ENCODE measurements around the gene SPIRE1.
"Not testable (repeated sequence)": the region's sequence is repeated elsewhere in the genome, so short reads cannot be mapped to it uniquely, and the experiment has no call there.

SPIRE1 gene

DNA sequence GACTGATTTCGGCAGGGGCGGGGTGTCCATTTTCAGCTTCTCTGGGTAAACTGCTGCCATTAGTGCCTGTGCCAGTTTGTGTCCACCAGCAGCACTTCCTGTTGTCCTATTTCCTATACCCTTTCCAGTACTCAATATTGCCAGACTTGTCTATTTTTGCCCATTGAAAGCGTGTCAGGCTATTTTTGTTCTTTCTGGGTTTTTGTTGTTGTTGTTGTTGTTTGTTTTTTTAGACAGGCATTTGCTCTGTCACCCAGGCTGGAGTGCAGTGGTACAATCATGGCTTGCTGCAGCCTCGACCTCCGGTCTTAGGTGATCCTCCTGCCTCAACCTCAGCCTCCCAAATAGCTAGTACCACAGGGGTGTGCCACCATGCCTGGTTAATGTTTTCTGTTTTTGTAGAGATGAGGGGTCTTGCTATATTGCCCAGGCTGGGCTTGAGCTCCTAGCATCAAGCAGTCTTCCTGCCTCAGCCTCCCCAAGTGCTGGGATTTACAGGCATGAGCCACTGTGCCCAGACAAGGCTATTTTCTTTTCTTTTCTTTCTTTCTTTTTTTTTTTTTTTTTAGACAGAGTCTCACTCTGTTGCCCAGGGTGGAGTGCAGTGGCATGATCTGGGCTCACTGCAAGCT lies 241.7 kb downstream of the SPIRE1 start:
- Histone ChIP-seq H3K9me3 (ENCODE audit: control insufficient read depth, insufficient read depth, low read depth, low read length) (no peaks in the 10 kb centered on the region), H3K27me3 (ENCODE audit: control insufficient read depth, insufficient read depth, low read length) (no peaks in the 10 kb centered on the region), H3K36me3 (ENCODE audit: control insufficient read depth, insufficient read depth, low read length) (no peaks in the 10 kb centered on the region), H3K9ac (ENCODE audit: low read length) (no peak overlapping the region), H3K4me3 (ENCODE audit: low read depth, low read length) (no peak overlapping the region), H3K4me1 (ENCODE audit: control insufficient read depth, insufficient read depth, low read length) (peaks cover 12% of the 10 kb centered on the region), H3K27ac (ENCODE audit: low read depth, low read length) (no peak overlapping the region)

DNA sequence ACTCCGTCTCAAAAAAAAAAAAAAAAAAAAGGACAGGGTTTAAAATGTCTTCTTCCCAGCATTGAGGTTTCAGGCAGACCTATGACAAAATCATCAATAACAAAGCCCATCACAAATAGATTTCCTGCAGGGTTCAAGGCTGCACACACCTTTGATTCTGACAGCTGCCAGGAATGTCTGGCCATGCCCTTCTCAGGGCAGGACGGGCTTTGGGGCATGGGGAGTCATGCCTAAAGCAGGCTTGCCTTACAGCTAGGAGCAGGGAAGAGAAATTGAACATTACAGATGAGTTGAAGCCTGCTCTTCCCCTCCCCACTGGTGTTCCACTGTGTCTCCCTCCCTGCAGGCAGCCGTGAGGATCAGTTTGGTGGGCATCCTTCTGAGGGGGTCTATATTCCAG lies 246.5 kb downstream of the SPIRE1 start:
- H3K4me3 ChIP-seq (ENCODE audit: low read depth, low read length), result no peak overlapping the region
- no peak overlapping the region for H3K9ac ChIP-seq (ENCODE audit: low read length)
- no peaks in the 10 kb centered on the region for H3K9me3 ChIP-seq (ENCODE audit: control insufficient read depth, insufficient read depth, low read depth, low read length)
- H3K4me1 ChIP-seq (ENCODE audit: control insufficient read depth, insufficient read depth, low read length), result peaks cover 16% of the 10 kb centered on the region
- peaks cover 10% of the 10 kb centered on the region for H3K27me3 ChIP-seq (ENCODE audit: control insufficient read depth, insufficient read depth, low read length)
- H3K36me3 ChIP-seq (ENCODE audit: control insufficient read depth, insufficient read depth, low read length), result no peaks in the 10 kb centered on the region
- no peak overlapping the region for H3K27ac ChIP-seq (ENCODE audit: low read depth, low read length)

DNA sequence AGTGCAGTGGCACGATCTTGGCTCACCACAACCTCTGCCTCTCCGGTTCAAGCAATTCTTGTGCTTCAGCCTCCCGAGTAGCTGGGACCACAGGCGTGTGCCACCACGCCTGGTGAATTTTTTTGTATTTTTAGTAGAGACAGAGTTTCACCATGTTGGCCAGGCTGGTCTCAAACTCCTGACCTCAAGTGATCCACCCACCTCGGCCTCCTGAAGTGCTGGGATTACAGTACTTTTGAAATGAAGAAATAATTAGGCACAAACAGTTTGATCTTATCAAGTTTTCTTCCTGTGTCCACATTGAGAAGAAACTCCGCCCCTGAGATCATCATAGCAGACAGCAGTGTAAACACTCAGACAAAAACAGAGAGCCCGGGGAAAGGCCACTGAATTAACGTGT lies 247.2 kb downstream of the SPIRE1 start:
- Histone ChIP-seq H3K4me1 (ENCODE audit: control insufficient read depth, insufficient read depth, low read length) (peaks cover 13% of the 10 kb centered on the region), H3K27me3 (ENCODE audit: control insufficient read depth, insufficient read depth, low read length) (peaks cover 17% of the 10 kb centered on the region)
- not testable (repeated sequence) for H3K27ac ChIP-seq (ENCODE audit: low read depth, low read length); H3K36me3 ChIP-seq (ENCODE audit: control insufficient read depth, insufficient read depth, low read length); H3K9ac ChIP-seq (ENCODE audit: low read length); H3K9me3 ChIP-seq (ENCODE audit: control insufficient read depth, insufficient read depth, low read depth, low read length); H3K4me3 ChIP-seq (ENCODE audit: low read depth, low read length)

DNA sequence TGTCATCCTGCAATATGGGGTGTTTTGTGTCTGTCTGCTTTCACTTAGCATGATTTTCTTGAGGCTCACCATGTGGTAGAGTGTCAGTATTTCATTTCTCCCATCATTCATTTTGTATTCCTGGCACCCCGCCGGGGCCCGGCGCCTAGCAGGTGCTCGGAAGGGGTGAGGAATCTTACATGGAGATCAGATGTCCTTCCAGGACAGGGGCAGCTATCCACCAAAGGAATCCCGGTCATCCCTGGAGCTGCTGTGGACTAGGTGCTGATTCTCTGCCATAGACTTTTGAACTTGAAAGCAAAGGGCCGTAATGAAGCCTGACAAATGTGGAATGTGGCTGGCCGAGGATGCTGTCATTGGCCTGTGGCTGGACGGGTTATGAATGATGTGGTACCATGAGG lies 247.8 kb downstream of the SPIRE1 start:
- Histone ChIP-seq H3K27me3 (ENCODE audit: control insufficient read depth, insufficient read depth, low read length) (peaks cover 23% of the 10 kb centered on the region), H3K9me3 (ENCODE audit: control insufficient read depth, insufficient read depth, low read depth, low read length) (no peaks in the 10 kb centered on the region), H3K27ac (ENCODE audit: low read depth, low read length) (no peak overlapping the region), H3K9ac (ENCODE audit: low read length) (no peak overlapping the region), H3K4me3 (ENCODE audit: low read depth, low read length) (no peak overlapping the region), H3K4me1 (ENCODE audit: control insufficient read depth, insufficient read depth, low read length) (peaks cover 9% of the 10 kb centered on the region), H3K36me3 (ENCODE audit: control insufficient read depth, insufficient read depth, low read length) (no peaks in the 10 kb centered on the region)

DNA sequence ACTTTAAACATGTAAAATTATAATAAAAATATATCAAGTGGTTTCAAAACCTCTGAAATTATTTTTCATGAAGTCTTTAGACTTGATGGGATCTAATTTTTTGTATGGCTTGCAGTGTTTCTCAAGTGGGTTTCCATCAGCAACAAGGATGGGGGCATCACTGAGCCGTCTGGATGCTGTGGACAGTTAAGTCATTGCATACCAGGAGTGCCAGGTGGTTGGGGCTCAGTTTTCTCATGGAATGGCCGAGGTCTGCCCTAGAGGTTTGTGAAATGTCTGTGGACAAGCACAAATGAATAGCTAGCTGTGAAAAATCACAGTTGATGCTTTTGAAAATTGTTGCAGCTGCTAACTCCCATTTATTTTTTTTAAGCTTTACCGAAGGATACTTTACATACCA lies 248.4 kb downstream of the SPIRE1 start:
- H3K9ac ChIP-seq (ENCODE audit: low read length), result no peak overlapping the region
- H3K4me1 ChIP-seq (ENCODE audit: control insufficient read depth, insufficient read depth, low read length), result peaks cover 9% of the 10 kb centered on the region
- H3K27ac ChIP-seq (ENCODE audit: low read depth, low read length), result no peak overlapping the region
- no peaks in the 10 kb centered on the region for H3K36me3 ChIP-seq (ENCODE audit: control insufficient read depth, insufficient read depth, low read length)
- peaks cover 27% of the 10 kb centered on the region for H3K27me3 ChIP-seq (ENCODE audit: control insufficient read depth, insufficient read depth, low read length)
- H3K4me3 ChIP-seq (ENCODE audit: low read depth, low read length), result no peak overlapping the region
- H3K9me3 ChIP-seq (ENCODE audit: control insufficient read depth, insufficient read depth, low read depth, low read length), result no peaks in the 10 kb centered on the region

DNA sequence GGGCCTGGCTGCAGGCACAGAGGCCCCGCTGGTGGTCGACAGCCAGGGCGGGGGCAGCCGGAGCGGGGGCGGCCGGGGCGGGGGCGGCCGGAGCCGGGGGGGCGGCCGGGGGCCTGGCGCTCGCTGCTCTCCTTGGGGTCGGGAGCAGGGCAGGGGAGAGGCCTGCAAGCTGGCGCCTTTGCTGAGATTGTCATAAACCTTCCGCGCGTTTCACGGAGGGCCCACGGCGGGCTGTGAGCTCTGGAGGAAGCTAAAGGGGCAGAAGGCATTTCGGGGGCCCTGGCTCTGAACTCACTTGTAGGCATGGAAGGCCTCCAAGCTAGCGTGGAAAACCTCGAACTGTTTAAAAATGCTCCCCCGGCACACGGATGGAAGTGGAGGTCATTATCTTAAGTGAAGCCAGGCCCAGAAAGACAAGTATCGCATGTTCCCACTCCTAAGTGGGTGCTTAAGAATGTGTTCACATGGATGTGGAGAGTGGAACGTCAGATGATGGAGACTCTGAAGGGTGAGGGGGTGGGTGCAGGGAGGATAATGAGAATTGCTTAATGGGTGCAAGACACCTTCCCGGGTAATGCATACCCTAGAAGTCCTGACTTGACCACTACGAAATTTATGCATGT lies 249.5 kb downstream of the SPIRE1 start:
- Histone ChIP-seq H3K9me3 (ENCODE audit: control insufficient read depth, insufficient read depth, low read depth, low read length) (no peaks in the 10 kb centered on the region), H3K27ac (ENCODE audit: low read depth, low read length) (no peak overlapping the region), H3K4me1 (ENCODE audit: control insufficient read depth, insufficient read depth, low read length) (peaks cover 9% of the 10 kb centered on the region), H3K27me3 (ENCODE audit: control insufficient read depth, insufficient read depth, low read length) (peaks cover 27% of the 10 kb centered on the region), H3K36me3 (ENCODE audit: control insufficient read depth, insufficient read depth, low read length) (no peaks in the 10 kb centered on the region), H3K4me3 (ENCODE audit: low read depth, low read length) (peak overlapping the region; percentile 71), H3K9ac (ENCODE audit: low read length) (peak overlapping the region; percentile 80)

DNA sequence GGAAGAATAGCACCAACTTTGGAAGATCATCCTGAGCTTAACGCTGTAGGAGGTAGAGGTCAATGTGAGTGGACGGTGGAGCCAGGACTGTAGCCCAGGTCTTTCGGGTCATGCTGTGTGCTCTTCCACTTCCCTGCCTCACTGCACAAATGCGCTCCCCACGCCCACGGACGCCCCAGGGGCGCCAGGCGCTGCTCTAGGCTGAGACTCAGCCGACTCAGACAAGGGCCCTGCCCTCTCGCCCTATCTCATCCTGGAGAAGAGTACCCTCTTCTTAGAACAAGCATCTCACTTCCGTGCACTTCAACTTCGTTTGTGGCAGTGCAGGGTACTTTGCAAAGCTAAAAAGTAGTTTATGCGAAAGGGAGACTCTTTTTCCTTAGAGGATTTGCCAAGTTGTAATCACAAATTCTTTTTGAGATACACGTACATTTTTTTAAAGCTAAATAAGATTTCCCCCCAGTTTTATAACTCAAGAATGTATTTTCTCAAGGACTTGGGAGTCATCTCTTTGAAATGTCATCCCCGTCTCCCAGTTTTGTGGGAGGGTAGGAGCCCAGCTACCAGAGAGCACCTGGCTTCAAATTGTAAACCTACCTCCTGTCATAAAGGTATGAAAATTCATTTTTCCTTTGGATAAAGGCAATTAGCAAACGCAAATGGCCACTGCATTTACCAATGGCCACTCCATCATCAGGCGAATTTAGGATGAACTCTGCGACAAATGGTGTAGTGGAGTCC lies 251.4 kb downstream of the SPIRE1 start:
- no peak overlapping the region for H3K27ac ChIP-seq (ENCODE audit: low read depth, low read length)
- H3K9ac ChIP-seq (ENCODE audit: low read length), result no peak overlapping the region
- no peak overlapping the region for H3K4me3 ChIP-seq (ENCODE audit: low read depth, low read length)
- H3K9me3 ChIP-seq (ENCODE audit: control insufficient read depth, insufficient read depth, low read depth, low read length), result no peaks in the 10 kb centered on the region
- peaks cover 11% of the 10 kb centered on the region for H3K4me1 ChIP-seq (ENCODE audit: control insufficient read depth, insufficient read depth, low read length)
- peaks cover 27% of the 10 kb centered on the region for H3K27me3 ChIP-seq (ENCODE audit: control insufficient read depth, insufficient read depth, low read length)
- H3K36me3 ChIP-seq (ENCODE audit: control insufficient read depth, insufficient read depth, low read length), result no peaks in the 10 kb centered on the region

DNA sequence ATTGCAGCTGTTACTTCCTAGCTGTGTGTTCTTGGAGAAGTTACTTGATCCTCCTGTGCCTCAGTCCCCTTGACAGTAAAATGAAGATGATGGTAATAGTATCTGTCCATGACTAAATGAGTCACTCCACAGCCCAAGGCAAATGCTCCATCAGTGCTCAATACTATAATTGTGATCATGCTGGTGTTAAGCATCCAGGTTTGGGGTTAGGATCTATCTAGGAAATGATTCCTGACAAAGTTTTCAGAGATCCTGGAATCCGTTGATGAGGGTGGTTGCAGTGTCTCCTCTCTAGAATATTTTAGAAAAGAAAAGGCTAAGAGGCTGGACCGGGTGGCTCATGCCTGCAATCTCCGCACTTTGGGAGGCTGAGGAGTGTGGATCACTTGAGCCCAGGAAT lies 252.8 kb downstream of the SPIRE1 start:
- H3K9me3 ChIP-seq (ENCODE audit: control insufficient read depth, insufficient read depth, low read depth, low read length), result no peaks in the 10 kb centered on the region
- H3K4me1 ChIP-seq (ENCODE audit: control insufficient read depth, insufficient read depth, low read length), result peaks cover 12% of the 10 kb centered on the region
- H3K4me3 ChIP-seq (ENCODE audit: low read depth, low read length), result no peak overlapping the region
- H3K27ac ChIP-seq (ENCODE audit: low read depth, low read length), result no peak overlapping the region
- H3K9ac ChIP-seq (ENCODE audit: low read length), result no peak overlapping the region
- peaks cover 27% of the 10 kb centered on the region for H3K27me3 ChIP-seq (ENCODE audit: control insufficient read depth, insufficient read depth, low read length)
- no peaks in the 10 kb centered on the region for H3K36me3 ChIP-seq (ENCODE audit: control insufficient read depth, insufficient read depth, low read length)

DNA sequence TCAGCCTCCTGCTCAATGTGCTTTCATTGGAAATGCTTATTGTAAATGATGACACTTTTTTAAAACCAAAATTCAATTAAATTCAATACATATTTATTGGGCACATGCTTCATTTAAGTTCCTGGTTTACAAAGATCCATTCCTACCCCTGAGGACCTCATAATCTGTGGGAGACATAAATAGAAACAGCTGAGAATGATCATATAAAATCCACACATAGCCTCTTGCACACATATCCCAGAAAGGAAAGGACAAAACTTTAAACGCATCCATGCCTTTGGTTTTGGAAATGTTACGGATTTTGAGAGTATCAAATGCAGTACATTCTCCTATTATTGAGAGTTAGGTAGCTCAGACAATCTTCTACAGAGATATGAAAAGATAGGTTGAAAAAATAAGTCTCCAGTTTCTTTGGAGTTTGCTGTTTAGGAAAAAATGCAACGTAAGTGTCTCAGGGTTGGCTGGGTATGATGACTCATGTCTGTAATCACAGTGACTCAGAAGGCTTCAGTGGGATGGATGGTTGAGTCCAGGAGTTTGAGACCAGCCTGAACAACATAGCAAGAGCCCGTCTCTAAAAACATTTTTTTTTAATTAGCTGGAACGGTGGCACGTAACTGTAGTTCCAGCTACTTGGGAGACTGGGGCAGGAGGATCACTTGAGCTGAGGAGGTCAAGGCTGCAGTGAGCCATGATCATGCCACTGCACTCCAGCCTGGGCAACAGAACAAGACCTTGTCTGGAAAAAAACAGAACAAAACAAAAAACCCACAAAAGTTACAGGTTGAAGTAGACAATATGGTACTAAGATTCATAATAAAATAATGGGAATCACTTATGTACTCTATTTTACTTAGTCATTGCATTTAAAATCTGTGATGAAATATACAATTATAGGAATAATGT lies 254.1 kb downstream of the SPIRE1 start:
- no peak overlapping the region for H3K27ac ChIP-seq (ENCODE audit: low read depth, low read length)
- no peak overlapping the region for H3K9ac ChIP-seq (ENCODE audit: low read length)

DNA sequence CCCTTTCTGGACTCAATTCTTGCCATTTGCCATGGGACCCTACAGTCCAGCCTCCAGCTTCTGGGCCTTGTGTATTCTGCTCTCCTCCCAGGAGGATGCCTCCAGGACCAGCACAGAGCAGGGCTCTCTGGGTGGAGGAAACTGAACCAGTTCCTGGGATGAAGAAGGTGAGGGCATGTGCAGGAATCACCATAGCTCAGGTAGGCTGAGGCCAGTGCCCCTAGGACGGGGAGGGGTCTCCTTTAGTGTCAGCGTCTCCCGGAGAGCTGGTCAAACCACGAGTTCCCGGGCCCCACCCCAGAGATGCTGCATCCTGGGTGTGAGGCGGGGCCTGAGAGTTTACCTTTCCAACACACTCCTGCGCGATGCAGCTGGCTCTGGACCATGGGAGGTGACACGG lies 256.0 kb downstream of the SPIRE1 start:
- peaks cover 21% of the 10 kb centered on the region for H3K27me3 ChIP-seq (ENCODE audit: control insufficient read depth, insufficient read depth, low read length)
- no peak overlapping the region for H3K4me3 ChIP-seq (ENCODE audit: low read depth, low read length)
- H3K4me1 ChIP-seq (ENCODE audit: control insufficient read depth, insufficient read depth, low read length), result peaks cover 3% of the 10 kb centered on the region; the same call in 1 of the 2 replicates
- no peak overlapping the region for H3K27ac ChIP-seq (ENCODE audit: low read depth, low read length)
- no peaks in the 10 kb centered on the region for H3K36me3 ChIP-seq (ENCODE audit: control insufficient read depth, insufficient read depth, low read length)
- H3K9ac ChIP-seq (ENCODE audit: low read length), result no peak overlapping the region
- no peaks in the 10 kb centered on the region for H3K9me3 ChIP-seq (ENCODE audit: control insufficient read depth, insufficient read depth, low read depth, low read length)

More for the DNA sequence above, 254.1 kb downstream of the SPIRE1 start:
- no peaks in the 10 kb centered on the region for H3K36me3 ChIP-seq (ENCODE audit: control insufficient read depth, insufficient read depth, low read length)
- no peaks in the 10 kb centered on the region for H3K9me3 ChIP-seq (ENCODE audit: control insufficient read depth, insufficient read depth, low read depth, low read length)
- peaks cover 8% of the 10 kb centered on the region for H3K4me1 ChIP-seq (ENCODE audit: control insufficient read depth, insufficient read depth, low read length)
- H3K4me3 ChIP-seq (ENCODE audit: low read depth, low read length), result no peak overlapping the region
- peaks cover 27% of the 10 kb centered on the region for H3K27me3 ChIP-seq (ENCODE audit: control insufficient read depth, insufficient read depth, low read length)

All from HUES6 (cell line).